Measurements from ENCODE around the gene CARS1. TPM values are rescaled to one million over a fixed set of nuclear protein-coding genes. Genes with fewer than 3 reads are reported as not detected.

The CARS1 gene
- total and polyA plus RNA-seq, 2 experiments from 2014 or later = 72.9 to 95.9 TPM

DNA sequence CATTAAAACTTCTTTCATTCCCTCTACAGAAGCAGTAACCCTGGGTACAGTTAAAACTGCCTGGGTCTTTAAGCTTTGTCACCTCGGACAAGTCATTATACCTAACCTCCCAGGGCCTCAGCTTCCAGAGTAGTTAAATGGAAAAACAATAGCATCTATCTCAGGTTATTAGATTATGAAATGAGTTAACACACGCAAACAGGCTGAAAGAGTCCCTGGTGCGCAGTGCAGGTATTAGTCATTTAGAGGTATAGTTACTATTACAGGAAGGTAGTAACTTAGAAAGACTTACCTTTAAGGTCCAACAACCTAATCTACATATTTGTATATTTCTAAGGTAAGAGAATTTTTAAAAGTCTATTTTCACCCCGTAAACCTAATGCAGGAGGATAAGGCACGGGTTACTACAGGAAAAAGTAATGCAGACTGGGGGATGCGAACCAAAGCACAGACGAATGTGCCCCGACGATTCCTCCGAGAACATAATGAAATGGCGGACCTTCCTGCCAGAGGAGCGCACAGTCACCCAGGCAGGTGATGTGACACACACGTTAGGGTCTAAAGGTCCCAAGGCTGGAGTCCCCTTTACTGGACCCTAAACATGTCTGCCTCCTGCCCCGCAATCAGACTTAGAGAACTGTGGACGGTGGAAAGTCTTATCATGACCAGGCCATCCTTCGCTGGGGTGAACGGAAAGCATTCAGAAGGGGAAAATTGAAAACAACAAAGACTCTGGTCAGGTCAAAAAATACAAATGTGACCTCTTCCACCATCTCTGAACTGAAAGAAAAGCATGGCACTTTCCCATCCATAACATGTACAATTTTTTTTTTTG lies 66.4 kb downstream of the CARS1 start:
- peak; percentile 46 for DNase-seq (ENCODE audit: low spot score)
- Histone ChIP-seq H3K36me3 (ENCODE audit: insufficient read depth) (no peaks in the 10 kb centered on the region), H2AFZ (no peak overlapping the region), H3K79me2 (replicated peaks; ENCODE audit: insufficient read depth) (peaks cover 59% of the 10 kb centered on the region), H3K4me1 (ENCODE audit: insufficient read depth) (peaks cover 38% of the 10 kb centered on the region), H3K27me3 (ENCODE audit: insufficient read depth) (no peaks in the 10 kb centered on the region), H3K27ac (ENCODE audit: low read depth) (peak overlapping the region; percentile 78; the same call in 1 of the 2 replicates), H3K4me3 (peak overlapping the region; percentile 99), H3K4me2 (peak overlapping the region; percentile 98), H3K9me2 (ENCODE audit: insufficient read depth) (no peaks in the 10 kb centered on the region), H4K20me1 (replicated peaks; ENCODE audit: insufficient read depth) (peaks cover 53% of the 10 kb centered on the region), H3F3A (replicated peaks; ENCODE audit: low read depth) (peaks cover 10% of the 10 kb centered on the region)
- H3K4me3 Mint-ChIP-seq = peak overlapping the region; percentile 95
- H3K4me1 Mint-ChIP-seq = peaks cover 26% of the 10 kb centered on the region
- no peak for ATAC-seq
- peaks cover 8% of the 10 kb centered on the region for H3K27me3 Mint-ChIP-seq (ENCODE audit: insufficient read depth, low read depth, poor library complexity)
- TF ChIP-seq JUNB (IDR thresholded peaks at IDR 0.05; ENCODE audit: unreplicated experiment) (no peak), NANOG (IDR thresholded peaks at IDR 0.05; ENCODE audit: borderline replicate concordance) (no peak)
- H3K9me3 Mint-ChIP-seq = no peaks in the 10 kb centered on the region
- H3K27ac Mint-ChIP-seq = peak overlapping the region; percentile 99
- peaks cover 15% of the 10 kb centered on the region for H3K36me3 Mint-ChIP-seq (ENCODE audit: low read depth)

DNA sequence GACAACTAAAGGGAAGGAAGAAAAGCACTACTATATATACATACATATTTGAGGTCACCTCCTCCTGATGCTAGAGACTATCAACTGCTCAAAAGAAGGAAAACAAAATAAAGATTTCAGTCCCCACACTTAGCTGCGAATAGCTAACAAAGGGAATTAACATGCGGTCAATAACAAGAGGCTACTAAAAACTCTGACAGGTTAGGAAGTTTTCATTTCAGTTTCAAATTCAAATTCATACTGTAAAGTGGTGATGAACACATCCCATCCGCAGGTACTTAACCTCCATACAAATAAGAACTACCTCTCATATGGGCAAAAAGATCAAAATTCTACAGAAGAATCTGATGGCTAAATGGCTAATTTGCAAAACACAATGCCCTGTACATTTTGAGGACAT lies 67.7 kb downstream of the CARS1 start:
- Histone ChIP-seq H3F3A (replicated peaks; ENCODE audit: low read depth) (peaks cover 9% of the 10 kb centered on the region), H3K27me3 (ENCODE audit: insufficient read depth) (no peaks in the 10 kb centered on the region), H3K79me2 (replicated peaks; ENCODE audit: insufficient read depth) (peaks cover 72% of the 10 kb centered on the region), H3K4me1 (ENCODE audit: insufficient read depth) (peaks cover 40% of the 10 kb centered on the region), H3K36me3 (ENCODE audit: insufficient read depth) (no peaks in the 10 kb centered on the region), H3K4me3 (peak overlapping the region; percentile 99), H4K20me1 (replicated peaks; ENCODE audit: insufficient read depth) (peaks cover 64% of the 10 kb centered on the region), H2AFZ (no peak overlapping the region), H3K4me2 (peak overlapping the region; percentile 98), H3K9me2 (ENCODE audit: insufficient read depth) (no peaks in the 10 kb centered on the region), H3K27ac (ENCODE audit: low read depth) (peak overlapping the region; percentile 64)
- peak overlapping the region; percentile 95 for H3K4me3 Mint-ChIP-seq
- H3K4me1 Mint-ChIP-seq = peaks cover 26% of the 10 kb centered on the region
- ATAC-seq = no peak
- DNase-seq (ENCODE audit: low spot score) = no peak
- H3K36me3 Mint-ChIP-seq (ENCODE audit: low read depth) = peaks cover 17% of the 10 kb centered on the region
- H3K27me3 Mint-ChIP-seq (ENCODE audit: insufficient read depth, low read depth, poor library complexity) = peaks cover 8% of the 10 kb centered on the region
- H3K27ac Mint-ChIP-seq = peak overlapping the region; percentile 61; the same call in 1 of the 2 replicates
- no peaks in the 10 kb centered on the region for H3K9me3 Mint-ChIP-seq
- TF ChIP-seq ZNF114 (CRISPR knock-in tag; IDR thresholded peaks at IDR 0.05) (no peak), EZH2 (IDR thresholded peaks at IDR 0.05; ENCODE audit: low read depth, unreplicated experiment) (no peak), CREB1 (CRISPR knock-in tag; IDR thresholded peaks at IDR 0.05; ENCODE audit: low read depth) (no peak), STAT1 (IDR thresholded peaks at IDR 0.05; ENCODE audit: unreplicated experiment) (no peak)
- TF ChIP-seq, protein P1, sequence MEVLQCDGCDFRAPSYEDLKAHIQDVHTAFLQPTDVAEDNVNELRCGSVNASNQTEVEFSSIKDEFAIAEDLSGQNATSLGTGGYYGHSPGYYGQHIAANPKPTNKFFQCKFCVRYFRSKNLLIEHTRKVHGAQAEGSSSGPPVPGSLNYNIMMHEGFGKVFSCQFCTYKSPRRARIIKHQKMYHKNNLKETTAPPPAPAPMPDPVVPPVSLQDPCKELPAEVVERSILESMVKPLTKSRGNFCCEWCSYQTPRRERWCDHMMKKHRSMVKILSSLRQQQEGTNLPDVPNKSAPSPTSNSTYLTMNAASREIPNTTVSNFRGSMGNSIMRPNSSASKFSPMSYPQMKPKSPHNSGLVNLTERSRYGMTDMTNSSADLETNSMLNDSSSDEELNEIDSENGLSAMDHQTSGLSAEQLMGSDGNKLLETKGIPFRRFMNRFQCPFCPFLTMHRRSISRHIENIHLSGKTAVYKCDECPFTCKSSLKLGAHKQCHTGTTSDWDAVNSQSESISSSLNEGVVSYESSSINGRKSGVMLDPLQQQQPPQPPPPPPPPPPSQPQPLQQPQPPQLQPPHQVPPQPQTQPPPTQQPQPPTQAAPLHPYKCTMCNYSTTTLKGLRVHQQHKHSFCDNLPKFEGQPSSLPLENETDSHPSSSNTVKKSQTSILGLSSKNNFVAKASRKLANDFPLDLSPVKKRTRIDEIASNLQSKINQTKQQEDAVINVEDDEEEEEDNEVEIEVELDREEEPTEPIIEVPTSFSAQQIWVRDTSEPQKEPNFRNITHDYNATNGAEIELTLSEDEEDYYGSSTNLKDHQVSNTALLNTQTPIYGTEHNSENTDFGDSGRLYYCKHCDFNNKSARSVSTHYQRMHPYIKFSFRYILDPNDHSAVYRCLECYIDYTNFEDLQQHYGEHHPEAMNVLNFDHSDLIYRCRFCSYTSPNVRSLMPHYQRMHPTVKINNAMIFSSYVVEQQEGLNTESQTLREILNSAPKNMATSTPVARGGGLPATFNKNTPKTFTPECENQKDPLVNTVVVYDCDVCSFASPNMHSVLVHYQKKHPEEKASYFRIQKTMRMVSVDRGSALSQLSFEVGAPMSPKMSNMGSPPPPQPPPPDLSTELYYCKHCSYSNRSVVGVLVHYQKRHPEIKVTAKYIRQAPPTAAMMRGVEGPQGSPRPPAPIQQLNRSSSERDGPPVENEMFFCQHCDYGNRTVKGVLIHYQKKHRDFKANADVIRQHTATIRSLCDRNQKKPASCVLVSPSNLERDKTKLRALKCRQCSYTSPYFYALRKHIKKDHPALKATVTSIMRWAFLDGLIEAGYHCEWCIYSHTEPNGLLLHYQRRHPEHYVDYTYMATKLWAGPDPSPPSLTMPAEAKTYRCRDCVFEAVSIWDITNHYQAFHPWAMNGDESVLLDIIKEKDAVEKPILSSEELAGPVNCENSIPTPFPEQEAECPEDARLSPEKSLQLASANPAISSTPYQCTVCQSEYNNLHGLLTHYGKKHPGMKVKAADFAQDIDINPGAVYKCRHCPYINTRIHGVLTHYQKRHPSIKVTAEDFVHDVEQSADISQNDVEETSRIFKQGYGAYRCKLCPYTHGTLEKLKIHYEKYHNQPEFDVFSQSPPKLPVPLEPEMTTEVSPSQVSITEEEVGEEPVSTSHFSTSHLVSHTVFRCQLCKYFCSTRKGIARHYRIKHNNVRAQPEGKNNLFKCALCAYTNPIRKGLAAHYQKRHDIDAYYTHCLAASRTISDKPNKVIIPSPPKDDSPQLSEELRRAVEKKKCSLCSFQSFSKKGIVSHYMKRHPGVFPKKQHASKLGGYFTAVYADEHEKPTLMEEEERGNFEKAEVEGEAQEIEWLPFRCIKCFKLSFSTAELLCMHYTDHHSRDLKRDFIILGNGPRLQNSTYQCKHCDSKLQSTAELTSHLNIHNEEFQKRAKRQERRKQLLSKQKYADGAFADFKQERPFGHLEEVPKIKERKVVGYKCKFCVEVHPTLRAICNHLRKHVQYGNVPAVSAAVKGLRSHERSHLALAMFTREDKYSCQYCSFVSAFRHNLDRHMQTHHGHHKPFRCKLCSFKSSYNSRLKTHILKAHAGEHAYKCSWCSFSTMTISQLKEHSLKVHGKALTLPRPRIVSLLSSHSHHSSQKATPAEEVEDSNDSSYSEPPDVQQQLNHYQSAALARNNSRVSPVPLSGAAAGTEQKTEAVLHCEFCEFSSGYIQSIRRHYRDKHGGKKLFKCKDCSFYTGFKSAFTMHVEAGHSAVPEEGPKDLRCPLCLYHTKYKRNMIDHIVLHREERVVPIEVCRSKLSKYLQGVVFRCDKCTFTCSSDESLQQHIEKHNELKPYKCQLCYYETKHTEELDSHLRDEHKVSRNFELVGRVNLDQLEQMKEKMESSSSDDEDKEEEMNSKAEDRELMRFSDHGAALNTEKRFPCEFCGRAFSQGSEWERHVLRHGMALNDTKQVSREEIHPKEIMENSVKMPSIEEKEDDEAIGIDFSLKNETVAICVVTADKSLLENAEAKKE (CRISPR knock-in tag; IDR thresholded peaks at IDR 0.05) = no peak
- TF ChIP-seq, protein P2, sequence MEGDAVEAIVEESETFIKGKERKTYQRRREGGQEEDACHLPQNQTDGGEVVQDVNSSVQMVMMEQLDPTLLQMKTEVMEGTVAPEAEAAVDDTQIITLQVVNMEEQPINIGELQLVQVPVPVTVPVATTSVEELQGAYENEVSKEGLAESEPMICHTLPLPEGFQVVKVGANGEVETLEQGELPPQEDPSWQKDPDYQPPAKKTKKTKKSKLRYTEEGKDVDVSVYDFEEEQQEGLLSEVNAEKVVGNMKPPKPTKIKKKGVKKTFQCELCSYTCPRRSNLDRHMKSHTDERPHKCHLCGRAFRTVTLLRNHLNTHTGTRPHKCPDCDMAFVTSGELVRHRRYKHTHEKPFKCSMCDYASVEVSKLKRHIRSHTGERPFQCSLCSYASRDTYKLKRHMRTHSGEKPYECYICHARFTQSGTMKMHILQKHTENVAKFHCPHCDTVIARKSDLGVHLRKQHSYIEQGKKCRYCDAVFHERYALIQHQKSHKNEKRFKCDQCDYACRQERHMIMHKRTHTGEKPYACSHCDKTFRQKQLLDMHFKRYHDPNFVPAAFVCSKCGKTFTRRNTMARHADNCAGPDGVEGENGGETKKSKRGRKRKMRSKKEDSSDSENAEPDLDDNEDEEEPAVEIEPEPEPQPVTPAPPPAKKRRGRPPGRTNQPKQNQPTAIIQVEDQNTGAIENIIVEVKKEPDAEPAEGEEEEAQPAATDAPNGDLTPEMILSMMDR (conservative IDR thresholded peaks at IDR 0.05; ENCODE audit: low read depth in 2 of 2) = no peak
- TF ChIP-seq, protein P3, sequence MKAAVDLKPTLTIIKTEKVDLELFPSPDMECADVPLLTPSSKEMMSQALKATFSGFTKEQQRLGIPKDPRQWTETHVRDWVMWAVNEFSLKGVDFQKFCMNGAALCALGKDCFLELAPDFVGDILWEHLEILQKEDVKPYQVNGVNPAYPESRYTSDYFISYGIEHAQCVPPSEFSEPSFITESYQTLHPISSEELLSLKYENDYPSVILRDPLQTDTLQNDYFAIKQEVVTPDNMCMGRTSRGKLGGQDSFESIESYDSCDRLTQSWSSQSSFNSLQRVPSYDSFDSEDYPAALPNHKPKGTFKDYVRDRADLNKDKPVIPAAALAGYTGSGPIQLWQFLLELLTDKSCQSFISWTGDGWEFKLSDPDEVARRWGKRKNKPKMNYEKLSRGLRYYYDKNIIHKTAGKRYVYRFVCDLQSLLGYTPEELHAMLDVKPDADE (IDR thresholded peaks at IDR 0.05) = no peak

All from GM23338 (cell line).